ENCODE data around the gene DPEP2. TPM values are rescaled to one million over a fixed set of nuclear protein-coding genes. Genes with fewer than 3 reads are reported as not detected.

DPEP2 gene
- total RNA-seq, 2 donors from 2014 or later = 0.20 TPM; not detected in 1

DNA sequence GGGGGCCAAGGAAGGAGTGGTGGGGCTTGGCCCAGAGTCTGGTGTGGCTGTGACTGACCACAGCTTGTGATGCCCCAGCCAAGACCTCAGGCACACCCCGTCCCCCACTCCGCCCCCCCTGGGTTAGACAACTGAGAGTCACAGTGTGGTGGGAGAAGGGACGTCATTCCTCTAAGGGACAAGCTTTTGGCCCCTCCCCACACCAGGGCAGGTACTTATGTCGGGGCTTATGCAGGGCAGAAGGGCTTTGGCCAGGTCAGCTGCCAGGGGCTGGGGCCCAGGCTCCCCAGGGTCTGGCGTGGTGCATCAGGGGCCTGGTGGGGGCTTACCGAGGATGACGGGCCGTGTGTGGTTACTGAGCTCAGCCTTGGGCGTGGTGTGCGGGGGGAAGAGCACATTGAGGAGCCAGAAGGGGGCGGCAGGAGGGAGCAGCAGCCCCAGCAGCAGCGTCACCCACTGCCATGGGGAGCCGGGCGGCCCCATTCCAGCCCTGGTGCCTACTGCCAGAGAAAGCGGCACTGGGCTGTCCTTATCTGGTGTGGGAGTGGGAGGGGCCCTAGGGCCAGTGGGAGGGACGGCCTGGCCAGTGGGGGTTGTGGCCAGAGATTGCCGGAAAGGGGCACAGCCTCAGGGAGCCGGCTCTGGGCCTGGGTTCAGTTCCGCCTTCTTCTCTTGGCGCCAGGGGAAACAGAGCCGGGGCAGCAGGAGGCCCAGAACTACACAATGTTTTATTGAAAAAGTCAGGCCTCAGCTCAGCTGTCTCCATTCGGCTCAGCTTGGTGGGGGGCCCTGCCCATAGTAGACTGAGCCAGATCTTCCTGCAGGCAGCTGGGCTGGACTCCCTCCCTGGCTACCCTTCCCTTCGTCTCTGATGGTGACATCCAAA lies 55.4 kb downstream of the DPEP2 start, which contains the start of gene LCAT:
Gene LCAT (minus strand): TSS at position 502 of the 886 bp plus-strand sequence. CDS start 19 bp downstream, at position 483.
- peak within 1 kb of the TSS; percentile 70 for H3K27ac ChIP-seq (ENCODE audit: low read depth, low read length)

DNA sequence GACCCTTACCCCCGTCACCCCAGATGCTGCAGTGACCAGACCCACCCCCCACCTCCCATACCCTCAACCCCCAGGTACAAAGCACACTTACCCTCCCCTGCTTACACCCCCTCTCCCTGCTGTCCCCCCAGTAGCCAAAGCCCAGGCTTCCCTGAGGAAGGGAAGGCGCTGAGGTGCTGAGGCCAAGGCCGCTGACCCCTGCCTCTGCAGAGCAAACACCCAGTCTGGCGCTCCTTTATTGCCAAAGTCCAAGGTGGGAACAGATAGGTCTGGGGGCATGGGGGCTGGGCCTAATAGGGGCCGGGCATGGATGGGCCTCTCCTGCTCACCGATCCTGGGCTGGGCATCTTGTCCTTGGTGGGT lies 56.0 kb downstream of the DPEP2 start:
- Mint-ChIP-seq H3K27ac (no peak overlapping the region), H3K4me1 (peaks cover 6% of the 10 kb centered on the region), H3K4me3 (no peak overlapping the region), H3K27me3 (ENCODE audit: insufficient read depth) (no peaks in the 10 kb centered on the region), H3K9me3 (no peaks in the 10 kb centered on the region), H3K36me3 (ENCODE audit: low read depth) (peaks cover 13% of the 10 kb centered on the region)
- TF ChIP-seq, protein P1, sequence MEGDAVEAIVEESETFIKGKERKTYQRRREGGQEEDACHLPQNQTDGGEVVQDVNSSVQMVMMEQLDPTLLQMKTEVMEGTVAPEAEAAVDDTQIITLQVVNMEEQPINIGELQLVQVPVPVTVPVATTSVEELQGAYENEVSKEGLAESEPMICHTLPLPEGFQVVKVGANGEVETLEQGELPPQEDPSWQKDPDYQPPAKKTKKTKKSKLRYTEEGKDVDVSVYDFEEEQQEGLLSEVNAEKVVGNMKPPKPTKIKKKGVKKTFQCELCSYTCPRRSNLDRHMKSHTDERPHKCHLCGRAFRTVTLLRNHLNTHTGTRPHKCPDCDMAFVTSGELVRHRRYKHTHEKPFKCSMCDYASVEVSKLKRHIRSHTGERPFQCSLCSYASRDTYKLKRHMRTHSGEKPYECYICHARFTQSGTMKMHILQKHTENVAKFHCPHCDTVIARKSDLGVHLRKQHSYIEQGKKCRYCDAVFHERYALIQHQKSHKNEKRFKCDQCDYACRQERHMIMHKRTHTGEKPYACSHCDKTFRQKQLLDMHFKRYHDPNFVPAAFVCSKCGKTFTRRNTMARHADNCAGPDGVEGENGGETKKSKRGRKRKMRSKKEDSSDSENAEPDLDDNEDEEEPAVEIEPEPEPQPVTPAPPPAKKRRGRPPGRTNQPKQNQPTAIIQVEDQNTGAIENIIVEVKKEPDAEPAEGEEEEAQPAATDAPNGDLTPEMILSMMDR (conservative IDR thresholded peaks at IDR 0.05) = no peak
- WGBS, 2 experiments (ENCODE audit: insufficient coverage in 1 of 2, insufficient read length in 1 of 2) = 92% methylated on average over 3 to 6 of the region's 6 CpGs
- no peak for DNase-seq
- Histone ChIP-seq H3K27ac (ENCODE audit: low read depth, low read length) (peak overlapping the region; percentile 70), H3K27me3 (ENCODE audit: control insufficient read depth, insufficient read depth, low read length, poor library complexity, severe bottlenecking) (no peaks in the 10 kb centered on the region), H3K4me3 (ENCODE audit: low read length) (no peak overlapping the region), H3K9me3 (ENCODE audit: control insufficient read depth, low read length) (no peaks in the 10 kb centered on the region), H3K4me1 (ENCODE audit: control insufficient read depth, insufficient read depth, low read length) (peaks cover 10% of the 10 kb centered on the region), H3K36me3 (ENCODE audit: control insufficient read depth, insufficient read depth, low read length) (peaks cover 38% of the 10 kb centered on the region), H3K9ac (ENCODE audit: extremely low read depth, low read length, poor library complexity, severe bottlenecking) (no peak overlapping the region)

More for the DNA sequence above, 55.4 kb downstream of the DPEP2 start, which contains the start of gene LCAT:
- Histone ChIP-seq H3K9me3 (ENCODE audit: control insufficient read depth, low read length) (no peaks in the 10 kb centered on the region), H3K36me3 (ENCODE audit: control insufficient read depth, insufficient read depth, low read length) (peaks cover 38% of the 10 kb centered on the region), H3K9ac (ENCODE audit: extremely low read depth, low read length, poor library complexity, severe bottlenecking) (no peak within 1 kb of the TSS), H3K4me1 (ENCODE audit: control insufficient read depth, insufficient read depth, low read length) (peaks cover 10% of the 10 kb centered on the region), H3K27me3 (ENCODE audit: control insufficient read depth, insufficient read depth, low read length, poor library complexity, severe bottlenecking) (no peaks in the 10 kb centered on the region), H3K4me3 (ENCODE audit: low read length) (no peak within 1 kb of the TSS)
- TF ChIP-seq, protein P1 (conservative IDR thresholded peaks at IDR 0.05) = peak; percentile 41
- H3K27me3 Mint-ChIP-seq (ENCODE audit: insufficient read depth) = no peaks in the 10 kb centered on the region
- 88 to 89% methylated on average over 11 to 23 of the region's 23 CpGs for WGBS, 2 experiments (ENCODE audit: insufficient coverage in 1 of 2, insufficient read length in 1 of 2)
- peaks cover 16% of the 10 kb centered on the region for H3K36me3 Mint-ChIP-seq (ENCODE audit: low read depth)
- H3K9me3 Mint-ChIP-seq = no peaks in the 10 kb centered on the region
- peaks cover 6% of the 10 kb centered on the region for H3K4me1 Mint-ChIP-seq
- no peak within 1 kb of the TSS for H3K27ac Mint-ChIP-seq
- no peak within 1 kb of the TSS for H3K4me3 Mint-ChIP-seq
- DNase-seq = no peak

DNA sequence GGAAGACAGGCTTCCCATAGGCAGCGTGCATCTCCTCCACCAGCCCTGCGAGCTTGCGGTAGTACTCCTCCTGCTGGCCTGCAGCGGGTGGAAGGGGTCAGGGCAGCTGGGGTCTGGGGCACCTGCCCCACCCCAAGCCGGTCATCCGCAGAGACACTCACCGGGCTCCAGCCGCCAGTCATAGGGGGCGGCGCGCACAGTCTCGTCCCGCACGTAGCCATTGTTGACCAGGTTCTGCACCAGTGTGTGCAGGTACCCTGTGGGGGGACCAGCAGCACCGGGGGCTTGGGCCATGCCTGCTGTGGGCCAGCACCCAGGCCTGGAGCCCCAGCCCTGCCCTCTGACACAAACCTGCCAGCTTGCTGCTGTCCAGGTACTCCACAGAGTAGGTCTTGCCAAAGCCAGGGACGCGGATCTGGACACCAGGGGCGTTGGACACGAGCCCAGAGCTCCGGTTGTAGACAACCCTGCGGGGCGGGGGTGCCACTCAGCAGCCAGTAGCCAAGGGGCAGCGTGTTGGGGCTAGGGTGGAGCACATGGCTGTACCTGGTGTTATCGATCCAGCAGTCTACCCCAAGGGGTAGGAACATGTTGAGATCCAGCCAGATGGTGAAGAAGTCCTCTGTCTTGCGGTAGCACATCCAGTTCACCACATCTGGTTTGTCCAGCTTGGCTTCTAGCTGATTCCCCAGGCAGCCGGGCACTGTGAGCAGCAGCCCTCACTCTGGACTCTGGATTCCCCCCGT lies 56.6 kb downstream of the DPEP2 start:
- Histone ChIP-seq H3K9ac (ENCODE audit: extremely low read depth, low read length, poor library complexity, severe bottlenecking) (no peak overlapping the region), H3K4me1 (ENCODE audit: control insufficient read depth, insufficient read depth, low read length) (peaks cover 10% of the 10 kb centered on the region), H3K4me3 (ENCODE audit: low read length) (no peak overlapping the region), H3K36me3 (ENCODE audit: control insufficient read depth, insufficient read depth, low read length) (peaks cover 35% of the 10 kb centered on the region), H3K9me3 (ENCODE audit: control insufficient read depth, low read length) (no peaks in the 10 kb centered on the region), H3K27me3 (ENCODE audit: control insufficient read depth, insufficient read depth, low read length, poor library complexity, severe bottlenecking) (no peaks in the 10 kb centered on the region), H3K27ac (ENCODE audit: low read depth, low read length) (peak overlapping the region; percentile 32)
- Mint-ChIP-seq H3K36me3 (ENCODE audit: low read depth) (peaks cover 13% of the 10 kb centered on the region), H3K27me3 (ENCODE audit: insufficient read depth) (no peaks in the 10 kb centered on the region), H3K4me1 (peaks cover 6% of the 10 kb centered on the region), H3K9me3 (no peaks in the 10 kb centered on the region), H3K4me3 (no peak overlapping the region), H3K27ac (no peak overlapping the region)
- no peak for DNase-seq
- 94 to 98% methylated on average over 22 to 27 of the region's 27 CpGs for WGBS, 2 experiments (ENCODE audit: insufficient coverage in 1 of 2, insufficient read length in 1 of 2)
- TF ChIP-seq, protein P1 (conservative IDR thresholded peaks at IDR 0.05) = no peak
